Activated T-cell treated with anti-CD3 and anti-CD28 coated beads for 1 hour (primary cell): Measurements from ENCODE around the gene BEST1.
A peak's percentile ranks its signal among the peaks of the same experiment; 100 is the strongest.

Experiments
- DNase-seq: peaks from one replicate; pipeline ENCODE4 v3.0.0-alpha.2; 2020; ENCODE audit warnings: low read depth

BEST1 gene

GRCh38 chr11:61916737-61917333, 33.3 kb upstream of the BEST1 start:
- no peak for DNase-seq

- DNase-seq = no peak
These were observed 32.6 kb upstream of the BEST1 start, which contains the start of gene RAB3IL1 for GRCh38 chr11:61917334-61918109. Gene RAB3IL1 (minus strand): TSS chr11:61917566. CDS start chr11:61917367, 199 bp downstream.

GRCh38 chr11:61918251-61918937, 31.8 kb upstream of the BEST1 start:
- DNase-seq = no peak

GRCh38 chr11:61918938-61919704, 31.0 kb upstream of the BEST1 start:
- DNase-seq = no peak

- no peak for DNase-seq
These were observed 30.2 kb upstream of the BEST1 start for GRCh38 chr11:61919705-61920631.

GRCh38 chr11:61921446-61921845, 28.7 kb upstream of the BEST1 start:
- no peak for DNase-seq

- DNase-seq = no peak
These were observed 27.6 kb upstream of the BEST1 start for GRCh38 chr11:61922539-61922938.

- no peak for DNase-seq
These were observed 26.7 kb upstream of the BEST1 start for GRCh38 chr11:61923166-61924063.

- no peak for DNase-seq
These were observed 26.1 kb upstream of the BEST1 start for GRCh38 chr11:61924064-61924455.

- DNase-seq = no peak
These were observed 24.4 kb upstream of the BEST1 start for GRCh38 chr11:61925736-61926135.

- no peak for DNase-seq
These were observed 23.9 kb upstream of the BEST1 start for GRCh38 chr11:61926235-61926634.

GRCh38 chr11:61927501-61927900, 22.6 kb upstream of the BEST1 start:
- no peak for DNase-seq

- DNase-seq = no peak
These were observed 21.5 kb upstream of the BEST1 start for GRCh38 chr11:61928606-61929005.

- no peak for DNase-seq
These were observed 19.2 kb upstream of the BEST1 start for GRCh38 chr11:61930933-61931332.

GRCh38 chr11:61935861-61936260, 14.3 kb upstream of the BEST1 start:
- no peak for DNase-seq

- DNase-seq = no peak
These were observed 9.7 kb upstream of the BEST1 start for GRCh38 chr11:61940466-61940865.

GRCh38 chr11:61945191-61945590, 5.0 kb upstream of the BEST1 start:
- no peak for DNase-seq

GRCh38 chr11:61946894-61947293, 3.3 kb upstream of the BEST1 start:
- DNase-seq = no peak

- DNase-seq = peak; percentile 49
These were observed 2.5 kb upstream of the BEST1 start for GRCh38 chr11:61947486-61948210.

- DNase-seq = no peak
These were observed 1.6 kb upstream of the BEST1 start for GRCh38 chr11:61948505-61948904.
